GM12878 (cell line): ENCODE results near the gene SEC16A.

Experiments
- CTCF ChIP-seq, 3 experiments: IDR thresholded peaks in 2 of 3; conservative IDR thresholded peaks in 1 of 3; 2 replicates each; pipeline ENCODE4 v1.5.1; 2011; ENCODE audit warnings: low read depth in 3 of 3, low read length in 3 of 3, mild to moderate bottlenecking in 3 of 3, control low read depth in 2 of 3, moderate library complexity in 2 of 3, inconsistent platforms in 1 of 3, mixed read lengths in 1 of 3; ENCODE audit not compliant: control insufficient read depth in 2 of 3, insufficient read depth in 1 of 3; ENCODE audit errors: extremely low read depth in 1 of 3
- RB1 ChIP-seq: fragments of 450-650 bp; formaldehyde crosslinking; IDR thresholded peaks from 2 replicates; pipeline ENCODE4 v1.6.1; 2017; ENCODE audit warnings: mild to moderate bottlenecking, borderline replicate concordance
- REST ChIP-seq: IDR thresholded peaks from 2 replicates; pipeline ENCODE4 v1.6.1; 2012; ENCODE audit warnings: mild to moderate bottlenecking, low read depth, low read length
- SP1 ChIP-seq: IDR thresholded peaks from one replicate; pipeline ENCODE4 v1.6.1; 2011; ENCODE audit warnings: low read depth, low read length
- SUZ12 ChIP-seq: fragments of 200-600 bp; sonication (generic); IDR thresholded peaks from one replicate; pipeline ENCODE4 v1.6.1; 2018; ENCODE audit warnings: antibody characterized with exemption, mild to moderate bottlenecking; ENCODE audit not compliant: unreplicated experiment

- TF ChIP-seq REST (no peak), CTCF (IDR thresholded peaks at IDR 0.05 in 2 of 3, conservative IDR thresholded peaks at IDR 0.05 in 1 of 3; ENCODE audit: control insufficient read depth in 2 of 3, extremely low read depth in 1 of 3, insufficient read depth in 1 of 3, low read depth in 3 of 3, low read length in 3 of 3) (no peak), RB1 (no peak), SUZ12 (no peak), SP1 (no peak)
Measured at GRCh38 chr9:136396219-136396515, 86.7 kb downstream of the SEC16A start.
